Measurements from ENCODE around the gene LRMDA.

LRMDA gene

DNA sequence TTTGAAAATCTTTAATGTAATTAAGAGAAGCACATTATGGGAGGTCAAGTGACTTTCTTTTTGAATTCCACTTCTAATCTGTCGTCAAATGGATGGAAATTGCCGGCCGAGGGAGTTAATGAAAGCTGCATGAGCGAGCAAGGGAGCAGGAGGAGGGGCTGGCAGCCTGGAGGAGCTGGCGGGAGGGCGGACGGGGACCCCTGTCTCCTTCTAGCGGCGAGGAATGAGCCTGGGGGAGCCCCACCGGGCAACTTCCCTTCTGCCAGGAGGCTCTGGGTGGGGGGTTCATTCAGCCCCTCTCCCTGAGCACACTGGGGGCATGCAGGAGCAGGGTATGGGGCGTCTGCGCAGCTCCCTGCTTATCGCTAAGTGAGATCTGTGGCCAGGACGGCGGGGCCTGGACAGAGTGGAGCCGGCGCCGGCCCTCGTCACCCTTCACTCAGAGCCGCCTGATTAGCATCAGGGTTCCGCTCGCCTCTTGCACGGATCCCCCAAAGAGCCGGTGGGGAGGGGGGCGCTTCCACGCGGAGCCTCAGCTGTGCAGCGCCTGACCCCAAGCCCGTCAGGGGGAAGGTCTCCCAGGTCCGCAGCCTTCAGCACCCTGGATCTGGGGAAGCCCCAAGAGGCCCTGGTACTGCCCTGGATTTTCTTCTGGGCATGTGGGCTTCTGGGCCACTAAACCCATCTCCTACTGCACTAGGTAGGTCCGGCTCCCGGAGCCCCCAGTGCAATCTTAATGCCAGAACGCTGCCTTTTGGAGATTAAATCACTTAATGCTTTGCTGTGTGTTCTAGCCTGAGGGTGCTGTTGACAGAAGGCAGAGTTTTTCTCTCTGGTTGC, 680.8 kb downstream of the LRMDA start:
- no peak for ATAC-seq

GRCh38 chr10:76112826-76113150, 681.4 kb downstream of the LRMDA start:
- ATAC-seq = no peak

DNA sequence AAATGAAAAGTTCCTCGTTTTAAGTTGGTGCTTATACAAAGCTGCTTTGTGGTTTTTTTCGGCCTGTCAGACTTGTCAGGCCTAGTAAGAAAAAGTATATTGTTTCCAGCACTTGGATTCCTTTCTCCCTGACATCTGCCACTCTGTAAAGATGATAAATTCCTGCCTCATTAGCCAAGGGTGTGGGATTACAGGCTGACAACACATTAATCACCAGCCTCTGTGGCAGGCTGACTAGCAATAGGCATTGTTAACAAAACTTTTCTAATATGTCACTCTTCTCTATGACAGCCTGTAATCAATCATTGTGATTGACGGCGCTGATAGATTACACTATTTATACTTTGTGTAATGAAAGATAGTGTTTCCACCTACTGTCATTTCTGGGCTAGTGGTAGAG, 682.5 kb downstream of the LRMDA start:
- no peak for ATAC-seq

GRCh38 chr10:76114581-76115001, 683.2 kb downstream of the LRMDA start:
- ATAC-seq = no peak

DNA sequence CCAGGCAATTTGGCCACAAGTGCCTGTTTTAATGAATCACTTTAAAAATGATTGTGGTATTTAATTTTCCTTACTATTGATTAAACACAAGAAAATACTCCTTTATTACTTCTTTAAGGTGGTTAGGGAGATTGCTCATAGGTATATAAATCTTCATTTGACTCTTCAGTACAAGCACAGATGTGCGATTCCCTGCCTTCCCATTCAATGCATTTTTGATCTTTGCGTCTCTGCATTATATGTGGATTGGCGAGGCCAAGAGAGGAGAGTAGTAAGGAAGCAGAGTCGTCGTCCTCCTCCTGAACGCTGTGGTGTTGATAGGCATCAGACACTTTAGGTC, 683.7 kb downstream of the LRMDA start:
- no peak for ATAC-seq

DNA sequence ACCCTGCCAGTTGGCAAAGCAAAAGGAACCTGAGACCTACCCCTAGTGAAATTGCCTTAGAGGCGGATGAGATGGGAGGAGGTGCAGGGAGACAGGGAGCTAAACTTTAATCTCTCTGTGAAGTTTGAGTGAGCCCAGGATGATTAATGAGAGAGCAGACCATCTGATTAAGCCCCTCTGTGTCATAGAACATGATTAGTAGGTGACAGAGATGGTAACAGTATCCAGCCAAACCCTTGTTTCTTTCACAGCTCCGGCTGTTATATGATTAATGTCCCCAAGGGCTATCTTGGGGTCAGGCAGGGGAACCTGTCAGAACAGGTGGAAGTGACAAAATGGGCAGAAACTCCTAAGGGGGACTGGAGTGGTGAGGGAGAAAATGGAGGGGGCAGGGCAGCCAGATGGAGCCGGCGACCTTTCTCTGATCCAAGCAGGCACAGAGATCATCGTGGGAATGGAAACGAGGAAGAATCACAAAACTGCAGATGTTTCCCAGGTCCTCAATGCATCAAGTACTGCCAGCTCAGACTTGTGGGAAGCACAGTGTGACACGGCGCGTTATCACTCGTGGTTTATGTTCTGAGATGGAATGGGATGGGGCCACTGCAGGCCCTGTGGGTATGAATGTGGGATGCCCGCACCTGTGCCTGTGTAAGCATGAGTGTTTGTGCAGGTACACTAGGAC, 684.2 kb downstream of the LRMDA start:
- ATAC-seq = no peak

DNA sequence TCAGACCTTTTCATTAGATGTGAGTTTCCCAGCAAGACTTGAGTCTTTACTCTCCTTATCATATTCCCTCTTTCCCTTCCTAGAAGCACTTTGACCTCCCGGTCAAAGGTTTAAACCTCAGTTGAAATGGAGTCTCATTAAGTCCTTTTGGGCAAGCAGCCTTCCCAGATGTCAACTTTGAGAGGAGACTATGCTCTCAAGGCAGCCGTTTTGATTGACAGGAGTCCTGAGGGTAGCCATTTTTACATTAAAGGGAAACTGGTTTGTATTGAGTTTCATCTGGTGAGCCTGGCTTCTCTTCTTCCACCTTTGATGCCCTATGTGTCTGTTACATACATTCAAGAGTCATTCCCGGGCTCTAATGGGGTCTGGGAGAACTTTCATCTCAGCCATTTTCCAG, 685.1 kb downstream of the LRMDA start:
- no peak for ATAC-seq

- ATAC-seq = no peak
Observed at GRCh38 chr10:76117949-76118348, 686.5 kb downstream of the LRMDA start.

GRCh38 chr10:76119036-76119435, 687.6 kb downstream of the LRMDA start:
- no peak for ATAC-seq

DNA sequence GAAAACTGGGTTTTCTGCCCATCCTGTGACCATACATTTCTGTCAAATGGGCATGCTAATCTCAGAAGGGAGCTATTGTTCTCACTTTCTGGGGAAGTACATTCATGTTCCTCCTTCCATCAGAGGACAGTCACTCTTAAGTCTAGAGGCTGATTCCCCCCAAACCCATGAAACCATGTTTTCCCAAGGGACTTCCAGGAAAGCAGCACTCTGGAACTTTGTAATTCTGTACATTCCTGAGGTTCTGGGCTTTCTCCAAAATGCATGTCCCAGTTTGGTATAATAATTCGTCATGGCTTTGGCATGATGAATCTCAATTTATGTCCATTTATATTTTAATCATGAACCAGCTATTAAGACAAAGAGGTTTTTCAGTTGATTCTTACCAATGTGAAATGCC, 688.1 kb downstream of the LRMDA start:
- ATAC-seq = no peak

GRCh38 chr10:76122056-76122455, 690.6 kb downstream of the LRMDA start:
- ATAC-seq = no peak

DNA sequence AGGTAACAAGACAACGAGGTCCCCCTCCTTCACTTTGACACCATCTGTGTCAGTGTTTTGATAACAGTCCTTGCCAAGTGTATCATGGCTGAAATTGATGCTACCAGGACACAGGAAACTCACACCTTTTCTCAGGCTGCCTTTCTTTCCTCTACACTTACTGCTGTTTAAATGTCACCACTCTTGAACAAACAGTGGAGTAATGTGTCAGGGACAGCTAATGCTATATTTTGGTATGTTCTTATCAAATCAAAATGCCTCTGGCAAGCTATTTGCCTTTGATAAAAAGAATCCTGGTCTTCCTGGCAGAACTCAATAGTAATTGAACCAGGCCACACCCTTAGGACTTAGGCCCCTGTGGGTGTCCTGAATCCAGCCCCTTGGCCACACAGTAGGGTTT, 692.9 kb downstream of the LRMDA start:
- no peak for ATAC-seq

DNA sequence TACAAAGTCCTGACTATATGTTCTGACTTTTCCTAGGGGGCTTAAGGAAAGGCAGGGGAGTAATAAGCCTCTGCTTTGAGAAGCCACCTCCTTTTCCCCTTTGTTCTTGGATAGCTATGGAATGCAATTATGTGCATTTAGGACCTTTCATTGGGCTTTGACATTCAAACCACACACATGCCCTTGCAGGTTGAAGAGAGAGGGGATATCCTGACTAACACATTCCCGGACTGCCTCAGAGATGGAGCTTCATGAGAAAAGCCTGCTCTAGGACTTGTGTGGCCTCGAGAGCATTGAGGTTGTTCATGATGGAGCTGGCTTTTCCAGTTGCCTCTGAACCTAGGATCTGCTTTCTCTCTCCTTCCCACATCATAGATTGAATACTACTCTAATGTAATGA, 694.5 kb downstream of the LRMDA start:
- no peak for ATAC-seq

- no peak for ATAC-seq
Observed at GRCh38 chr10:76126607-76127527, 695.4 kb downstream of the LRMDA start.

- no peak for ATAC-seq
Observed at GRCh38 chr10:76127984-76128589, 696.7 kb downstream of the LRMDA start.

DNA sequence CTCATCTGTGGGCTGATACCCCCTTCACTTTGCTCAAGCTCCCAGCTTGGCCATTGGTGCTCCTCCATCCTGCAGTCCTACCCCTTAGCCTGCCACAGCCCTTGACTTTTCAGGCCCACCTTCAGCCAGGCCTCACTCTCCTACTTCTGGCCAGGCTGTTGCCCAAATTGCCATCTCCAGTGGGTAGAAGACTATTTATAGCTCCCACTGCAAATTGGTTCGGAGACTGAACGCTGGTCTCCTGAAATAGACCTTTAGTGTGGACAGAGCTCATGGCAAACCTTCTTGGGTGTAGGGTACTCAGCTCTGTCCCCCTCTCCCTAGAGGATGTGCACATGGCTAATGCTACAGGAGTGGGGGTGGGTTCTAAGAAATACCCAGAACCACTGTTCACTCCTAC, 697.8 kb downstream of the LRMDA start:
- ATAC-seq = no peak

- ATAC-seq = no peak
Observed at GRCh38 chr10:76130892-76131291, 699.5 kb downstream of the LRMDA start.

- no peak for ATAC-seq
Observed at GRCh38 chr10:76133597-76134255, 702.3 kb downstream of the LRMDA start.

- no peak for ATAC-seq
Observed at GRCh38 chr10:76136961-76137360, 705.5 kb downstream of the LRMDA start.

DNA sequence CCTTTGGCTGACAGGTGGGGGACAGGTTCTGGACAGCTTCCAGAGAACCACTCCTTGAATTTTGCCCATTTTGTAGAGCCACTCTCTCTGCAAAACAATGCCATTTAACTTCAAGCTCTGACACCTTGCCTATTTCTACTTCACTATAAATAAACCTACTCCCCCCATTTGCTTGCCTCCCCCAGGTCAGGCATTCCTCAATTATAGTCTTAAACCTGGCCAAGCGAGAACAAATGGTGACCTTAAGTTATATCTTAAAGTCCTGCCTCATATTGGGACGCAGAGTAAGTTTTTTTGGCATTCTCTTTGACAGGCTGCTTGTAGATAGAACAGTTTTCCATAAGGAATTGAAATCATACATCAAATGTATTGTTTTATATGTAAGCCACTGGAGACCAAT, 706.9 kb downstream of the LRMDA start:
- no peak for ATAC-seq

GRCh38 chr10:76138906-76139305, 707.5 kb downstream of the LRMDA start:
- ATAC-seq = no peak

DNA sequence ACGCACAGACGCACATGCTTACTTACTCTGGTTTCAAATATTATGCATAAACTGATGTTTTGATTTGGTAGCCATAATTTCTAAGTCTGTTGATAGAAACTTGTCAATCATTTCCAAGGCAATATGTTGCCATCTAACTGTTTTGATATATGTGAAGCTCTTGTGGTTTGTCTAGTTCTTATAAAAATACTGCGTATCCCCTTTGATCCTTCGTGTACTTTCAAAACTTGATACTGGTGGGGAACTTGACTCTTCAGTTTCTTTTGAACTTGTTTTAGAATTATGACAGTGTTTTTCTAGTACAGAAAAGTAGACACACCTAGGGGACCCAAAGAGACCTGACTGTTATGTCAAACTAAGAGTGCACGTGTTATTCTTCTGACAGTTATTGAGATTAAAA, 708.0 kb downstream of the LRMDA start:
- ATAC-seq = peak; percentile 82

DNA sequence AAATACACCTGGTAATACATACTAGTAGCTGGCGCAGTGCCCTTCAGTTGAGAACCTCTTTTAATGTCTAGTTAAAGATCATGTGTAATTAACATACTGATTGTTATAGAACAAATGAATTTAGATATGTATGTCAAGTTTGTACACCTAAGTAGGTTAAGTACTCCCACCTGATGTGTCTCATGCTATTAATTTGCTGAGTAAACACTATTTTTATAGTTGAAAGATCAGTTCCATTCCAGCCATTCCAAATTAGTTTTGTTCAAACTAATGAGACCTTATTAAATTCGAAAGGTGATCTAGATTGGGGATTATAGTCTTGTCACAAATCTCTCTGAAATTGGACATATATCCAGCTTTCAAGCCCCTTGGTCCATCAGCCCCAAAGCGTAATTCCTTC, 710.0 kb downstream of the LRMDA start:
- no peak for ATAC-seq
